ENCODE measurements around the gene MUC2. TPM values are rescaled to one million over a fixed set of nuclear protein-coding genes. Genes with fewer than 3 reads are reported as not detected.

MUC2 gene
- total and polyA plus RNA-seq, 10 of the 15 experiments (the other 5 are each of a cell fraction or from before 2014, with no cell fraction given) = 0.23 TPM; not detected in 9

GRCh38 chr11:1052133-1053011, 22.3 kb upstream of the MUC2 start (continued):
- no peak for TF ChIP-seq ZNF687 (IDR thresholded peaks at IDR 0.05)
- TF ChIP-seq IRF4 (IDR thresholded peaks at IDR 0.05; ENCODE audit: low read depth, low read length) = no peak
- no peak for TF ChIP-seq E4F1 (IDR thresholded peaks at IDR 0.05; ENCODE audit: borderline replicate concordance, partially characterized antibody)
- TF ChIP-seq KLF5 (IDR thresholded peaks at IDR 0.05; ENCODE audit: partially characterized antibody) = no peak
- no peak for TF ChIP-seq MTA3 (IDR thresholded peaks at IDR 0.05; ENCODE audit: borderline replicate concordance, low read length)
- no peak for TF ChIP-seq EP300 (IDR thresholded peaks at IDR 0.05; ENCODE audit: borderline replicate concordance in 1 of 2, control insufficient read depth in 1 of 2, low read depth in 2 of 2, low read length in 2 of 2)
